GM21825 (cell line): Measurements from ENCODE around the gene PCSK4.
"Not testable (repeated sequence)": the region's sequence is repeated elsewhere in the genome, so short reads cannot be mapped to it uniquely, and the experiment has no call there.

Experiments
- ATAC-seq: cut with Tn5 transposase; IDR thresholded peaks from one replicate; pipeline ENCODE4 v1.9.1; 2021; ENCODE audit warnings: mild to moderate bottlenecking, moderate library complexity; ENCODE audit not compliant: unreplicated experiment

PCSK4 gene

GRCh38 chr19:1441677-1442438 is 48.3 kb downstream of the PCSK4 start:
- no peak for ATAC-seq

- no peak for ATAC-seq
These were observed 49.1 kb downstream of the PCSK4 start for GRCh38 chr19:1441022-1441426.

GRCh38 chr19:1440418-1440801 is 49.7 kb downstream of the PCSK4 start:
- ATAC-seq: no peak

- ATAC-seq: not testable (repeated sequence)
These were observed 50.4 kb downstream of the PCSK4 start for GRCh38 chr19:1439525-1440417.

GRCh38 chr19:1438933-1439354 is 51.2 kb downstream of the PCSK4 start:
- no peak for ATAC-seq

GRCh38 chr19:1438035-1438932 is 51.9 kb downstream of the PCSK4 start, which contains the start of gene RPS15:
Gene RPS15, plus strand, starts transcription at chr19:1438396. Its CDS starts 30 bp downstream, at chr19:1438426.
- ATAC-seq: peak; percentile 84

- no peak for ATAC-seq
These were observed 52.5 kb downstream of the PCSK4 start for GRCh38 chr19:1437609-1438008.

- no peak for ATAC-seq
These were observed 54.7 kb downstream of the PCSK4 start for GRCh38 chr19:1435378-1435989.

- ATAC-seq: no peak
These were observed 55.5 kb downstream of the PCSK4 start for GRCh38 chr19:1434577-1435060.

- no peak for ATAC-seq
These were observed 56.1 kb downstream of the PCSK4 start for GRCh38 chr19:1434040-1434366.

- no peak for ATAC-seq
These were observed 56.8 kb downstream of the PCSK4 start for GRCh38 chr19:1433119-1434039.

- no peak for ATAC-seq
These were observed 57.7 kb downstream of the PCSK4 start for GRCh38 chr19:1432507-1432887.

- no peak for ATAC-seq
These were observed 58.2 kb downstream of the PCSK4 start for GRCh38 chr19:1431759-1432506.
